DOHH2 (cell line): ENCODE data around the gene HDHD5.

Source experiments
- CTCF ChIP-seq: fragments of 200-600 bp; sonication (generic); IDR thresholded peaks from one replicate; pipeline ENCODE4 v1.5.1; 2014; ENCODE audit warnings: antibody characterized with exemption, mild to moderate bottlenecking, low read depth, low read length; ENCODE audit not compliant: poor library complexity, severe bottlenecking
- EZH2phosphoT487 ChIP-seq: fragments of 200-600 bp; sonication (generic); IDR thresholded peaks from 2 replicates; pipeline ENCODE4 v1.6.1; 2017; ENCODE audit warnings: borderline replicate concordance, mild to moderate bottlenecking, antibody characterized with exemption, low read length, moderate library complexity, mixed read lengths

- TF ChIP-seq CTCF = peak; percentile 34
- TF ChIP-seq EZH2phosphoT487 = no peak
Observed at GRCh38 chr22:17201285-17201945, 42.3 kb upstream of the HDHD5 start.
